ENCODE data around the gene ZSCAN4.

DNA sequence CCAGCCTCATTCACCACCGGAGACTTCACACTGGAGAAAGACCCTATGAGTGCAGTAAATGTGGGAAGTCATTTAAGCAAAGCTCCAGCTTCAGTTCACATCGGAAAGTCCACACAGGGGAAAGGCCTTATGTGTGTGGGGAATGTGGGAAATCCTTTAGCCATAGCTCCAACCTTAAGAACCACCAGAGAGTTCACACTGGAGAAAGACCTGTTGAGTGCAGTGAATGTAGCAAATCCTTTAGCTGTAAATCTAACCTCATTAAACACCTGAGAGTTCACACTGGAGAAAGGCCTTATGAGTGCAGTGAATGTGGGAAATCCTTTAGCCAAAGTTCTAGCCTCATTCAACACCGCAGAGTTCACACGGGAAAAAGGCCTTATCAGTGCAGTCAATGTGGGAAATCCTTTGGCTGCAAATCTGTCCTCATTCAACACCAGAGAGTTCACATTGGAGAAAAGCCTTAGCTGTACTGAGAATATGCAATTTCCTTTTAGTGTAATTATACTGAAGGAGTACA is 27.0 kb upstream of the ZSCAN4 start:
- no peak for TF ChIP-seq POLR2A (IDR thresholded peaks at IDR 0.05)
- TF ChIP-seq, protein P1, sequence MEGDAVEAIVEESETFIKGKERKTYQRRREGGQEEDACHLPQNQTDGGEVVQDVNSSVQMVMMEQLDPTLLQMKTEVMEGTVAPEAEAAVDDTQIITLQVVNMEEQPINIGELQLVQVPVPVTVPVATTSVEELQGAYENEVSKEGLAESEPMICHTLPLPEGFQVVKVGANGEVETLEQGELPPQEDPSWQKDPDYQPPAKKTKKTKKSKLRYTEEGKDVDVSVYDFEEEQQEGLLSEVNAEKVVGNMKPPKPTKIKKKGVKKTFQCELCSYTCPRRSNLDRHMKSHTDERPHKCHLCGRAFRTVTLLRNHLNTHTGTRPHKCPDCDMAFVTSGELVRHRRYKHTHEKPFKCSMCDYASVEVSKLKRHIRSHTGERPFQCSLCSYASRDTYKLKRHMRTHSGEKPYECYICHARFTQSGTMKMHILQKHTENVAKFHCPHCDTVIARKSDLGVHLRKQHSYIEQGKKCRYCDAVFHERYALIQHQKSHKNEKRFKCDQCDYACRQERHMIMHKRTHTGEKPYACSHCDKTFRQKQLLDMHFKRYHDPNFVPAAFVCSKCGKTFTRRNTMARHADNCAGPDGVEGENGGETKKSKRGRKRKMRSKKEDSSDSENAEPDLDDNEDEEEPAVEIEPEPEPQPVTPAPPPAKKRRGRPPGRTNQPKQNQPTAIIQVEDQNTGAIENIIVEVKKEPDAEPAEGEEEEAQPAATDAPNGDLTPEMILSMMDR (IDR thresholded peaks at IDR 0.05) = no peak
